ENCODE data around the gene ZDHHC9.

DNA sequence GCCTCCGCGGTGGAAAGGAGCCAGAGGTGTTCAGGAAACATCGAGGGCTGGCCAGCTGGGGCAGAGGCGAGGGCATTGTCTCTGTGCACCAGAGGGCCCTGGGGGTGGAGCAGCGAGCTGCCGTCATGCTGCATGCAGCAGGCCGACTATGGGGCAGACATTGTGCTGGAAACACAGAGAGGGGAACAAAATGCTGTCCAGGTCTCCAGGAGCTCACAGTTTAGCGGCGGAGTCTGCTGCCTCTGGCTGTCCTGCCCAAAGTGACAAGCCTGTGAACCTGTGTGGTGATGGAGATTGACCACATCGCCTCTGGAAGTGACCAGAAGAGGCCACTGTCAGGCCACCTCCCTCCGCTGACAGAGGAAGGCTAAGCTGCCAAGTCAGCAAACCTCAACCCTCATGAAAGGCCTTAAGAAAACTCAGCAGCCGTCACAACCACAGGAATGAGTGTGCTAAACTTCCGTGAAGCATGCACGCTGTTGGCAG lies 84.1 kb downstream of the ZDHHC9 start:
- TF ChIP-seq, protein P1, sequence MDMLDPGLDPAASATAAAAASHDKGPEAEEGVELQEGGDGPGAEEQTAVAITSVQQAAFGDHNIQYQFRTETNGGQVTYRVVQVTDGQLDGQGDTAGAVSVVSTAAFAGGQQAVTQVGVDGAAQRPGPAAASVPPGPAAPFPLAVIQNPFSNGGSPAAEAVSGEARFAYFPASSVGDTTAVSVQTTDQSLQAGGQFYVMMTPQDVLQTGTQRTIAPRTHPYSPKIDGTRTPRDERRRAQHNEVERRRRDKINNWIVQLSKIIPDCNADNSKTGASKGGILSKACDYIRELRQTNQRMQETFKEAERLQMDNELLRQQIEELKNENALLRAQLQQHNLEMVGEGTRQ (IDR thresholded peaks at IDR 0.05; ENCODE audit: borderline replicate concordance, low read depth, low read length) = no peak
- TF ChIP-seq, protein P2, sequence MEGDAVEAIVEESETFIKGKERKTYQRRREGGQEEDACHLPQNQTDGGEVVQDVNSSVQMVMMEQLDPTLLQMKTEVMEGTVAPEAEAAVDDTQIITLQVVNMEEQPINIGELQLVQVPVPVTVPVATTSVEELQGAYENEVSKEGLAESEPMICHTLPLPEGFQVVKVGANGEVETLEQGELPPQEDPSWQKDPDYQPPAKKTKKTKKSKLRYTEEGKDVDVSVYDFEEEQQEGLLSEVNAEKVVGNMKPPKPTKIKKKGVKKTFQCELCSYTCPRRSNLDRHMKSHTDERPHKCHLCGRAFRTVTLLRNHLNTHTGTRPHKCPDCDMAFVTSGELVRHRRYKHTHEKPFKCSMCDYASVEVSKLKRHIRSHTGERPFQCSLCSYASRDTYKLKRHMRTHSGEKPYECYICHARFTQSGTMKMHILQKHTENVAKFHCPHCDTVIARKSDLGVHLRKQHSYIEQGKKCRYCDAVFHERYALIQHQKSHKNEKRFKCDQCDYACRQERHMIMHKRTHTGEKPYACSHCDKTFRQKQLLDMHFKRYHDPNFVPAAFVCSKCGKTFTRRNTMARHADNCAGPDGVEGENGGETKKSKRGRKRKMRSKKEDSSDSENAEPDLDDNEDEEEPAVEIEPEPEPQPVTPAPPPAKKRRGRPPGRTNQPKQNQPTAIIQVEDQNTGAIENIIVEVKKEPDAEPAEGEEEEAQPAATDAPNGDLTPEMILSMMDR (IDR thresholded peaks at IDR 0.05) = no peak
- TF ChIP-seq SMC3 (IDR thresholded peaks at IDR 0.05; ENCODE audit: low read depth, low read length) (no peak), FOSL2 (IDR thresholded peaks at IDR 0.05; ENCODE audit: borderline replicate concordance, low read depth) (no peak), TEAD4 (IDR thresholded peaks at IDR 0.05; ENCODE audit: borderline replicate concordance, insufficient read depth) (no peak), SIN3A (IDR thresholded peaks at IDR 0.05; ENCODE audit: borderline replicate concordance, low read depth, low read length) (no peak), RCOR1 (IDR thresholded peaks at IDR 0.05; ENCODE audit: low read length) (no peak), RFX5 (IDR thresholded peaks at IDR 0.05; ENCODE audit: low read length) (no peak), YY1 (IDR thresholded peaks at IDR 0.05; ENCODE audit: low read depth) (no peak)
- TF ChIP-seq, protein P3, sequence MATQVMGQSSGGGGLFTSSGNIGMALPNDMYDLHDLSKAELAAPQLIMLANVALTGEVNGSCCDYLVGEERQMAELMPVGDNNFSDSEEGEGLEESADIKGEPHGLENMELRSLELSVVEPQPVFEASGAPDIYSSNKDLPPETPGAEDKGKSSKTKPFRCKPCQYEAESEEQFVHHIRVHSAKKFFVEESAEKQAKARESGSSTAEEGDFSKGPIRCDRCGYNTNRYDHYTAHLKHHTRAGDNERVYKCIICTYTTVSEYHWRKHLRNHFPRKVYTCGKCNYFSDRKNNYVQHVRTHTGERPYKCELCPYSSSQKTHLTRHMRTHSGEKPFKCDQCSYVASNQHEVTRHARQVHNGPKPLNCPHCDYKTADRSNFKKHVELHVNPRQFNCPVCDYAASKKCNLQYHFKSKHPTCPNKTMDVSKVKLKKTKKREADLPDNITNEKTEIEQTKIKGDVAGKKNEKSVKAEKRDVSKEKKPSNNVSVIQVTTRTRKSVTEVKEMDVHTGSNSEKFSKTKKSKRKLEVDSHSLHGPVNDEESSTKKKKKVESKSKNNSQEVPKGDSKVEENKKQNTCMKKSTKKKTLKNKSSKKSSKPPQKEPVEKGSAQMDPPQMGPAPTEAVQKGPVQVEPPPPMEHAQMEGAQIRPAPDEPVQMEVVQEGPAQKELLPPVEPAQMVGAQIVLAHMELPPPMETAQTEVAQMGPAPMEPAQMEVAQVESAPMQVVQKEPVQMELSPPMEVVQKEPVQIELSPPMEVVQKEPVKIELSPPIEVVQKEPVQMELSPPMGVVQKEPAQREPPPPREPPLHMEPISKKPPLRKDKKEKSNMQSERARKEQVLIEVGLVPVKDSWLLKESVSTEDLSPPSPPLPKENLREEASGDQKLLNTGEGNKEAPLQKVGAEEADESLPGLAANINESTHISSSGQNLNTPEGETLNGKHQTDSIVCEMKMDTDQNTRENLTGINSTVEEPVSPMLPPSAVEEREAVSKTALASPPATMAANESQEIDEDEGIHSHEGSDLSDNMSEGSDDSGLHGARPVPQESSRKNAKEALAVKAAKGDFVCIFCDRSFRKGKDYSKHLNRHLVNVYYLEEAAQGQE (IDR thresholded peaks at IDR 0.05; ENCODE audit: low read depth, low read length) = no peak
